GM23338 (cell line): ENCODE results near the gene DECR2. TPM values are rescaled to one million over a fixed set of nuclear protein-coding genes. Genes with fewer than 3 reads are reported as not detected.

Experiments used
- ATAC-seq: fragments of 200-7000 bp; cut with Tn5 transposase; 3 replicates; pipeline ENCODE4 v1.9.1; 2020
- DNase-seq: peaks from one replicate; pipeline ENCODE4 v3.0.0-alpha.2; 2015; ENCODE audit warnings: low spot score
- H2AFZ ChIP-seq: fragments of 200-600 bp; sonication (generic); 2 replicates; pipeline ENCODE4 v1.8.0; 2016; ENCODE audit warnings: antibody characterized with exemption, mild to moderate bottlenecking, moderate library complexity
- H3F3A ChIP-seq: fragments of 200-600 bp; sonication (generic); replicated peaks from 2 replicates; pipeline ENCODE4 v1.8.0; 2017; ENCODE audit warnings: antibody characterized with exemption, mixed run types, low read depth
- H3K27ac ChIP-seq: fragments of 200-600 bp; sonication (generic); 2 replicates; pipeline ENCODE4 v1.6.1; 2016; ENCODE audit warnings: low read depth
- H3K27me3 ChIP-seq: fragments of 200-600 bp; sonication (generic); 2 replicates; pipeline ENCODE4 v1.8.0; 2016; ENCODE audit warnings: mild to moderate bottlenecking, mixed run types, moderate library complexity; ENCODE audit not compliant: insufficient read depth
- H3K36me3 ChIP-seq: fragments of 200-600 bp; sonication (generic); 2 replicates; pipeline ENCODE4 v1.8.0; 2016; ENCODE audit warnings: mild to moderate bottlenecking; ENCODE audit not compliant: insufficient read depth
- H3K4me1 ChIP-seq: fragments of 200-600 bp; sonication (generic); 2 replicates; pipeline ENCODE4 v1.8.0; 2016; ENCODE audit warnings: mild to moderate bottlenecking, moderate library complexity; ENCODE audit not compliant: insufficient read depth
- H3K4me2 ChIP-seq: fragments of 200-600 bp; sonication (generic); 2 replicates; pipeline ENCODE4 v1.7.1; 2017; ENCODE audit warnings: mixed run types
- H3K4me3 ChIP-seq: fragments of 200-600 bp; sonication (generic); 2 replicates; pipeline ENCODE4 v1.6.1; 2016; ENCODE audit warnings: mixed run types
- H3K79me2 ChIP-seq: fragments of 200-600 bp; sonication (generic); replicated peaks from 2 replicates; pipeline ENCODE4 v1.8.0; 2017; ENCODE audit warnings: mild to moderate bottlenecking; ENCODE audit not compliant: insufficient read depth
- H3K9me2 ChIP-seq: fragments of 200-600 bp; sonication (generic); 2 replicates; pipeline ENCODE4 v1.8.0; 2017; ENCODE audit not compliant: insufficient read depth
- H4K20me1 ChIP-seq: fragments of 200-600 bp; sonication (generic); replicated peaks from 2 replicates; pipeline ENCODE4 v1.8.0; 2017; ENCODE audit warnings: mild to moderate bottlenecking; ENCODE audit not compliant: insufficient read depth
- H3K27ac Mint-ChIP-seq: 2 replicates; pipeline ENCODE4 v1.8.0; 2020; ENCODE audit warnings: inconsistent platforms, mild to moderate bottlenecking, moderate library complexity, mixed read lengths
- H3K27me3 Mint-ChIP-seq: 3 replicates; pipeline ENCODE4 v1.8.0; 2022; ENCODE audit warnings: low read depth, mild to moderate bottlenecking, moderate library complexity, mixed read lengths, inconsistent platforms; ENCODE audit not compliant: insufficient read depth, poor library complexity
- H3K36me3 Mint-ChIP-seq: 3 replicates; pipeline ENCODE4 v1.8.0; 2021; ENCODE audit warnings: low read depth, mild to moderate bottlenecking, inconsistent platforms, moderate library complexity, mixed read lengths
- H3K4me1 Mint-ChIP-seq: 3 replicates; pipeline ENCODE4 v1.8.0; 2020; ENCODE audit warnings: mild to moderate bottlenecking, inconsistent platforms, mixed read lengths
- H3K4me3 Mint-ChIP-seq: 3 replicates; pipeline ENCODE4 v1.8.0; 2021; ENCODE audit warnings: moderate library complexity, mild to moderate bottlenecking, inconsistent platforms, mixed read lengths
- H3K9me3 Mint-ChIP-seq: 3 replicates; pipeline ENCODE4 v1.8.0; 2020; ENCODE audit warnings: moderate library complexity, mild to moderate bottlenecking, inconsistent platforms, mixed read lengths
- CREB1 ChIP-seq: fragments of 250-450 bp; sonication (Bioruptor Pico); IDR thresholded peaks from 2 replicates; pipeline ENCODE4 v1.5.0; 2020; ENCODE audit warnings: low read depth, mild to moderate bottlenecking, moderate library complexity
- EZH2 ChIP-seq: fragments of 200-600 bp; sonication (generic); IDR thresholded peaks from one replicate; pipeline ENCODE4 v1.8.0; 2017; ENCODE audit warnings: antibody characterized with exemption, mild to moderate bottlenecking, low read depth; ENCODE audit not compliant: unreplicated experiment
- EZH2phosphoT487 ChIP-seq: fragments of 200-600 bp; sonication (generic); IDR thresholded peaks from one replicate; pipeline ENCODE4 v1.8.1; 2018; ENCODE audit warnings: antibody characterized with exemption; ENCODE audit not compliant: unreplicated experiment
- JUNB ChIP-seq: IDR thresholded peaks from one replicate; pipeline ENCODE4 v1.6.1; 2016; ENCODE audit warnings: antibody characterized with exemption; ENCODE audit not compliant: unreplicated experiment
- NANOG ChIP-seq: IDR thresholded peaks from 2 replicates; pipeline ENCODE4 v1.6.1; 2016; ENCODE audit warnings: antibody characterized with exemption, borderline replicate concordance
- POLR2AphosphoS5 ChIP-seq: IDR thresholded peaks from 2 replicates; pipeline ENCODE4 v1.6.1; 2016; ENCODE audit warnings: antibody characterized with exemption, low read depth
- STAT1 ChIP-seq: IDR thresholded peaks from one replicate; pipeline ENCODE4 v1.6.1; 2016; ENCODE audit warnings: antibody characterized with exemption; ENCODE audit not compliant: unreplicated experiment
- ZNF114 ChIP-seq: fragments of 250-450 bp; sonication (Bioruptor Pico); IDR thresholded peaks from 2 replicates; pipeline ENCODE4 v1.5.0; 2020; ENCODE audit warnings: mild to moderate bottlenecking, moderate library complexity
- ZNF331 ChIP-seq: fragments of 250-450 bp; sonication (Bioruptor Pico); IDR thresholded peaks from 2 replicates; pipeline ENCODE4 v1.5.0; 2020; ENCODE audit warnings: low read depth, mild to moderate bottlenecking, moderate library complexity
- polyA plus RNA-seq: library from polyadenylated mRNA; unstranded; fragments of >200 nt; fragmentation: Nextera tagmentation; extraction: Ambion mirVana; gene quantifications from 2 replicates; pipeline ENCODE4 v1.2.1, GENCODE V29; 2016
- total RNA-seq: library from RNA; depleted of rRNA; stranded (reverse); fragments of >200 nt; shearing (Covaris generic); gene quantifications from 2 replicates; pipeline ENCODE4 v1.2.3, GENCODE V29; 2014
- TF ChIP-seq, protein P1 (sequence below), 2 experiments: fragments of 200-600 bp in 1 of 2; sonication (generic) in 1 of 2; conservative IDR thresholded peaks; 2 replicates each; pipeline versions ENCODE4 v1.5.1 to v1.6.1; 2016 to 2017; ENCODE audit warnings: antibody characterized with exemption in 2 of 2, low read depth in 2 of 2, mild to moderate bottlenecking in 2 of 2, moderate library complexity in 1 of 2
- TF ChIP-seq, protein P2 (sequence below): IDR thresholded peaks from 2 replicates; pipeline ENCODE4 v1.6.1; 2016; ENCODE audit warnings: antibody characterized with exemption
- TF ChIP-seq, protein P3 (sequence below): IDR thresholded peaks from one replicate; pipeline ENCODE4 v1.6.1; 2018; ENCODE audit warnings: antibody characterized with exemption; ENCODE audit not compliant: unreplicated experiment
- TF ChIP-seq, protein P4 (sequence below): fragments of 250-450 bp; sonication (Bioruptor Pico); IDR thresholded peaks from 2 replicates; pipeline ENCODE4 v1.5.0; 2020; ENCODE audit warnings: mild to moderate bottlenecking, moderate library complexity

DECR2 gene
- total and polyA plus RNA-seq, 2 experiments from 2014 or later, result 20.3 to 26.9 TPM

DNA sequence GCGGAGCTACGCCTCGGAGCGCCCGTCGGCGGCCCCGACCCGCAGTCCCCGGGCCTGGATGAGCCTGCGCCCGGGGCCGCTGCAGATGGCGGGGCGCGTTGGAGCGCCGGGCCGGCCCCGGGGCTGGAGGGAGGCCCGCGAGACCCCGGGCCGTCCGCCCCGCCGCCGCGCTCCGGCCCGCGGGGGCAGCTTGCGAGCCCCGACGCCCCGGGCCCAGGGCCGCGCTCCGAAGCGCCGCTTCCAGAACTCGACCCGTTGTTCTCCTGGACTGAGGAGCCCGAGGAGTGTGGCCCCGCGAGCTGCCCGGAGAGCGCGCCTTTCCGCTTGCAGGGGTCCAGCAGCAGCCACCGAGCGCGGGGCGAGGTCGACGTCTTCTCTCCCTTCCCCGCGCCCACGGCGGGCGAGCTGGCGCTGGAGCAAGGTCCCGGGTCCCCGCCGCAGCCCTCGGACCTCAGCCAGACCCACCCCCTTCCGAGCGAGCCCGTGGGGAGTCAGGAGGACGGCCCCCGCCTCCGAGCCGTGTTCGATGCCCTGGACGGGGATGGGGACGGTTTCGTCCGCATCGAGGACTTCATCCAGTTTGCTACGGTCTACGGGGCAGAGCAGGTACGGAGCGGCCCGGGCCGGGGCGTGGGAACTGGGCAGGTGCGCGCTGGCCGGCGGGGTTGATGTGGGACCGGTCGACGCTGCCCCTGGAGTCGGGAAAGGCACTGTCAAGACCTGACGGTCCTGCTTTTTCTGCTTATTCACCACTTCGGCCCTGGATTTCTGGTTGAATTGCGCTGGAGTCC is 24.6 kb downstream of the DECR2 start:
- H3K27me3 Mint-ChIP-seq, result peaks cover 42% of the 10 kb centered on the region
- peaks cover 48% of the 10 kb centered on the region for H3K79me2 ChIP-seq

More for the DNA sequence above, 24.6 kb downstream of the DECR2 start:
- 0 out of 2 replicates have a peak overlapping the region, but pooled peaks have one; percentile 52 for H2AFZ ChIP-seq
- ATAC-seq (peak; percentile 24), DNase-seq (peak; percentile 68)
- peaks cover 8% of the 10 kb centered on the region for H3K4me1 ChIP-seq
- H3K4me2 ChIP-seq, result peak overlapping the region; percentile 92
- H3F3A ChIP-seq, result peaks cover 9% of the 10 kb centered on the region; the same call in 1 of the 2 replicates
- peaks cover 9% of the 10 kb centered on the region for H3K36me3 Mint-ChIP-seq
- 0 out of 3 replicates have a peak, but pooled peaks cover 4% of the 10 kb centered on the region for H3K9me3 Mint-ChIP-seq
- no peaks in the 10 kb centered on the region for H3K36me3 ChIP-seq
- TF ChIP-seq ZNF114 (no peak), JUNB (no peak), ZNF331 (CRISPR knock-in tag) (no peak), POLR2AphosphoS5 (no peak), EZH2phosphoT487 (no peak), NANOG (no peak), CREB1 (CRISPR knock-in tag) (no peak), STAT1 (no peak), EZH2 (no peak)
- TF ChIP-seq, protein P1, sequence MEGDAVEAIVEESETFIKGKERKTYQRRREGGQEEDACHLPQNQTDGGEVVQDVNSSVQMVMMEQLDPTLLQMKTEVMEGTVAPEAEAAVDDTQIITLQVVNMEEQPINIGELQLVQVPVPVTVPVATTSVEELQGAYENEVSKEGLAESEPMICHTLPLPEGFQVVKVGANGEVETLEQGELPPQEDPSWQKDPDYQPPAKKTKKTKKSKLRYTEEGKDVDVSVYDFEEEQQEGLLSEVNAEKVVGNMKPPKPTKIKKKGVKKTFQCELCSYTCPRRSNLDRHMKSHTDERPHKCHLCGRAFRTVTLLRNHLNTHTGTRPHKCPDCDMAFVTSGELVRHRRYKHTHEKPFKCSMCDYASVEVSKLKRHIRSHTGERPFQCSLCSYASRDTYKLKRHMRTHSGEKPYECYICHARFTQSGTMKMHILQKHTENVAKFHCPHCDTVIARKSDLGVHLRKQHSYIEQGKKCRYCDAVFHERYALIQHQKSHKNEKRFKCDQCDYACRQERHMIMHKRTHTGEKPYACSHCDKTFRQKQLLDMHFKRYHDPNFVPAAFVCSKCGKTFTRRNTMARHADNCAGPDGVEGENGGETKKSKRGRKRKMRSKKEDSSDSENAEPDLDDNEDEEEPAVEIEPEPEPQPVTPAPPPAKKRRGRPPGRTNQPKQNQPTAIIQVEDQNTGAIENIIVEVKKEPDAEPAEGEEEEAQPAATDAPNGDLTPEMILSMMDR (conservative IDR thresholded peaks at IDR 0.05; ENCODE audit: low read depth in 2 of 2), result no peak
- TF ChIP-seq, protein P2, sequence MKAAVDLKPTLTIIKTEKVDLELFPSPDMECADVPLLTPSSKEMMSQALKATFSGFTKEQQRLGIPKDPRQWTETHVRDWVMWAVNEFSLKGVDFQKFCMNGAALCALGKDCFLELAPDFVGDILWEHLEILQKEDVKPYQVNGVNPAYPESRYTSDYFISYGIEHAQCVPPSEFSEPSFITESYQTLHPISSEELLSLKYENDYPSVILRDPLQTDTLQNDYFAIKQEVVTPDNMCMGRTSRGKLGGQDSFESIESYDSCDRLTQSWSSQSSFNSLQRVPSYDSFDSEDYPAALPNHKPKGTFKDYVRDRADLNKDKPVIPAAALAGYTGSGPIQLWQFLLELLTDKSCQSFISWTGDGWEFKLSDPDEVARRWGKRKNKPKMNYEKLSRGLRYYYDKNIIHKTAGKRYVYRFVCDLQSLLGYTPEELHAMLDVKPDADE, result no peak
- TF ChIP-seq, protein P3, sequence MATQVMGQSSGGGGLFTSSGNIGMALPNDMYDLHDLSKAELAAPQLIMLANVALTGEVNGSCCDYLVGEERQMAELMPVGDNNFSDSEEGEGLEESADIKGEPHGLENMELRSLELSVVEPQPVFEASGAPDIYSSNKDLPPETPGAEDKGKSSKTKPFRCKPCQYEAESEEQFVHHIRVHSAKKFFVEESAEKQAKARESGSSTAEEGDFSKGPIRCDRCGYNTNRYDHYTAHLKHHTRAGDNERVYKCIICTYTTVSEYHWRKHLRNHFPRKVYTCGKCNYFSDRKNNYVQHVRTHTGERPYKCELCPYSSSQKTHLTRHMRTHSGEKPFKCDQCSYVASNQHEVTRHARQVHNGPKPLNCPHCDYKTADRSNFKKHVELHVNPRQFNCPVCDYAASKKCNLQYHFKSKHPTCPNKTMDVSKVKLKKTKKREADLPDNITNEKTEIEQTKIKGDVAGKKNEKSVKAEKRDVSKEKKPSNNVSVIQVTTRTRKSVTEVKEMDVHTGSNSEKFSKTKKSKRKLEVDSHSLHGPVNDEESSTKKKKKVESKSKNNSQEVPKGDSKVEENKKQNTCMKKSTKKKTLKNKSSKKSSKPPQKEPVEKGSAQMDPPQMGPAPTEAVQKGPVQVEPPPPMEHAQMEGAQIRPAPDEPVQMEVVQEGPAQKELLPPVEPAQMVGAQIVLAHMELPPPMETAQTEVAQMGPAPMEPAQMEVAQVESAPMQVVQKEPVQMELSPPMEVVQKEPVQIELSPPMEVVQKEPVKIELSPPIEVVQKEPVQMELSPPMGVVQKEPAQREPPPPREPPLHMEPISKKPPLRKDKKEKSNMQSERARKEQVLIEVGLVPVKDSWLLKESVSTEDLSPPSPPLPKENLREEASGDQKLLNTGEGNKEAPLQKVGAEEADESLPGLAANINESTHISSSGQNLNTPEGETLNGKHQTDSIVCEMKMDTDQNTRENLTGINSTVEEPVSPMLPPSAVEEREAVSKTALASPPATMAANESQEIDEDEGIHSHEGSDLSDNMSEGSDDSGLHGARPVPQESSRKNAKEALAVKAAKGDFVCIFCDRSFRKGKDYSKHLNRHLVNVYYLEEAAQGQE, result no peak
- TF ChIP-seq, protein P4, sequence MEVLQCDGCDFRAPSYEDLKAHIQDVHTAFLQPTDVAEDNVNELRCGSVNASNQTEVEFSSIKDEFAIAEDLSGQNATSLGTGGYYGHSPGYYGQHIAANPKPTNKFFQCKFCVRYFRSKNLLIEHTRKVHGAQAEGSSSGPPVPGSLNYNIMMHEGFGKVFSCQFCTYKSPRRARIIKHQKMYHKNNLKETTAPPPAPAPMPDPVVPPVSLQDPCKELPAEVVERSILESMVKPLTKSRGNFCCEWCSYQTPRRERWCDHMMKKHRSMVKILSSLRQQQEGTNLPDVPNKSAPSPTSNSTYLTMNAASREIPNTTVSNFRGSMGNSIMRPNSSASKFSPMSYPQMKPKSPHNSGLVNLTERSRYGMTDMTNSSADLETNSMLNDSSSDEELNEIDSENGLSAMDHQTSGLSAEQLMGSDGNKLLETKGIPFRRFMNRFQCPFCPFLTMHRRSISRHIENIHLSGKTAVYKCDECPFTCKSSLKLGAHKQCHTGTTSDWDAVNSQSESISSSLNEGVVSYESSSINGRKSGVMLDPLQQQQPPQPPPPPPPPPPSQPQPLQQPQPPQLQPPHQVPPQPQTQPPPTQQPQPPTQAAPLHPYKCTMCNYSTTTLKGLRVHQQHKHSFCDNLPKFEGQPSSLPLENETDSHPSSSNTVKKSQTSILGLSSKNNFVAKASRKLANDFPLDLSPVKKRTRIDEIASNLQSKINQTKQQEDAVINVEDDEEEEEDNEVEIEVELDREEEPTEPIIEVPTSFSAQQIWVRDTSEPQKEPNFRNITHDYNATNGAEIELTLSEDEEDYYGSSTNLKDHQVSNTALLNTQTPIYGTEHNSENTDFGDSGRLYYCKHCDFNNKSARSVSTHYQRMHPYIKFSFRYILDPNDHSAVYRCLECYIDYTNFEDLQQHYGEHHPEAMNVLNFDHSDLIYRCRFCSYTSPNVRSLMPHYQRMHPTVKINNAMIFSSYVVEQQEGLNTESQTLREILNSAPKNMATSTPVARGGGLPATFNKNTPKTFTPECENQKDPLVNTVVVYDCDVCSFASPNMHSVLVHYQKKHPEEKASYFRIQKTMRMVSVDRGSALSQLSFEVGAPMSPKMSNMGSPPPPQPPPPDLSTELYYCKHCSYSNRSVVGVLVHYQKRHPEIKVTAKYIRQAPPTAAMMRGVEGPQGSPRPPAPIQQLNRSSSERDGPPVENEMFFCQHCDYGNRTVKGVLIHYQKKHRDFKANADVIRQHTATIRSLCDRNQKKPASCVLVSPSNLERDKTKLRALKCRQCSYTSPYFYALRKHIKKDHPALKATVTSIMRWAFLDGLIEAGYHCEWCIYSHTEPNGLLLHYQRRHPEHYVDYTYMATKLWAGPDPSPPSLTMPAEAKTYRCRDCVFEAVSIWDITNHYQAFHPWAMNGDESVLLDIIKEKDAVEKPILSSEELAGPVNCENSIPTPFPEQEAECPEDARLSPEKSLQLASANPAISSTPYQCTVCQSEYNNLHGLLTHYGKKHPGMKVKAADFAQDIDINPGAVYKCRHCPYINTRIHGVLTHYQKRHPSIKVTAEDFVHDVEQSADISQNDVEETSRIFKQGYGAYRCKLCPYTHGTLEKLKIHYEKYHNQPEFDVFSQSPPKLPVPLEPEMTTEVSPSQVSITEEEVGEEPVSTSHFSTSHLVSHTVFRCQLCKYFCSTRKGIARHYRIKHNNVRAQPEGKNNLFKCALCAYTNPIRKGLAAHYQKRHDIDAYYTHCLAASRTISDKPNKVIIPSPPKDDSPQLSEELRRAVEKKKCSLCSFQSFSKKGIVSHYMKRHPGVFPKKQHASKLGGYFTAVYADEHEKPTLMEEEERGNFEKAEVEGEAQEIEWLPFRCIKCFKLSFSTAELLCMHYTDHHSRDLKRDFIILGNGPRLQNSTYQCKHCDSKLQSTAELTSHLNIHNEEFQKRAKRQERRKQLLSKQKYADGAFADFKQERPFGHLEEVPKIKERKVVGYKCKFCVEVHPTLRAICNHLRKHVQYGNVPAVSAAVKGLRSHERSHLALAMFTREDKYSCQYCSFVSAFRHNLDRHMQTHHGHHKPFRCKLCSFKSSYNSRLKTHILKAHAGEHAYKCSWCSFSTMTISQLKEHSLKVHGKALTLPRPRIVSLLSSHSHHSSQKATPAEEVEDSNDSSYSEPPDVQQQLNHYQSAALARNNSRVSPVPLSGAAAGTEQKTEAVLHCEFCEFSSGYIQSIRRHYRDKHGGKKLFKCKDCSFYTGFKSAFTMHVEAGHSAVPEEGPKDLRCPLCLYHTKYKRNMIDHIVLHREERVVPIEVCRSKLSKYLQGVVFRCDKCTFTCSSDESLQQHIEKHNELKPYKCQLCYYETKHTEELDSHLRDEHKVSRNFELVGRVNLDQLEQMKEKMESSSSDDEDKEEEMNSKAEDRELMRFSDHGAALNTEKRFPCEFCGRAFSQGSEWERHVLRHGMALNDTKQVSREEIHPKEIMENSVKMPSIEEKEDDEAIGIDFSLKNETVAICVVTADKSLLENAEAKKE (CRISPR knock-in tag), result no peak
- no peak overlapping the region for H3K27ac Mint-ChIP-seq
- peaks cover 11% of the 10 kb centered on the region for H3K4me1 Mint-ChIP-seq
- H3K9me2 ChIP-seq, result no peaks in the 10 kb centered on the region
- peak overlapping the region; percentile 77 for H3K4me3 Mint-ChIP-seq
- peak overlapping the region; percentile 83 for H3K4me3 ChIP-seq
- no peak overlapping the region for H3K27ac ChIP-seq
- H4K20me1 ChIP-seq, result peaks cover 19% of the 10 kb centered on the region
- H3K27me3 ChIP-seq, result peaks cover 43% of the 10 kb centered on the region
